Loucy (cell line): ENCODE measurements around the gene NMRK1.
A peak's percentile ranks its signal among the peaks of the same experiment; 100 is the strongest.

Experiments used
- H2AFZ ChIP-seq: fragments of 200-600 bp; sonication (generic); 2 replicates; pipeline ENCODE4 v1.6.0; 2016; ENCODE audit warnings: antibody characterized with exemption, mild to moderate bottlenecking, low read length, moderate library complexity
- H3F3A ChIP-seq: fragments of 200-600 bp; 2 replicates; pipeline ENCODE4 v1.6.0; 2016; ENCODE audit warnings: antibody characterized with exemption, low read depth, mild to moderate bottlenecking
- H3K27me3 ChIP-seq: fragments of 200-600 bp; sonication (generic); 2 replicates; pipeline ENCODE4 v1.6.1; 2014; ENCODE audit warnings: low read length, mild to moderate bottlenecking; ENCODE audit not compliant: insufficient read depth, poor library complexity, severe bottlenecking
- H3K36me3 ChIP-seq: fragments of 200-600 bp; sonication (generic); 2 replicates; pipeline ENCODE4 v1.6.1; 2016; ENCODE audit warnings: low read length; ENCODE audit not compliant: insufficient read depth
- H3K4me1 ChIP-seq: fragments of 200-600 bp; sonication (generic); 2 replicates; pipeline ENCODE4 v1.5.1; 2014; ENCODE audit warnings: low read length, mild to moderate bottlenecking; ENCODE audit not compliant: insufficient read depth, poor library complexity, severe bottlenecking
- H3K4me2 ChIP-seq: fragments of 200-600 bp; sonication (generic); 2 replicates; pipeline ENCODE4 v1.6.0; 2014; ENCODE audit warnings: antibody characterized with exemption, low read length, low read depth, mild to moderate bottlenecking; ENCODE audit not compliant: poor library complexity, severe bottlenecking
- H3K4me3 ChIP-seq: fragments of 200-600 bp; sonication (generic); 2 replicates; pipeline ENCODE4 v1.5.1; 2014; ENCODE audit warnings: low read length, mild to moderate bottlenecking, mixed read lengths; ENCODE audit not compliant: poor library complexity, severe bottlenecking
- H3K79me2 ChIP-seq: fragments of 200-600 bp; sonication (generic); 2 replicates; pipeline ENCODE4 v1.6.1; 2014; ENCODE audit warnings: low read length; ENCODE audit not compliant: insufficient read depth
- H3K9ac ChIP-seq: fragments of 200-600 bp; sonication (generic); 2 replicates; pipeline ENCODE4 v1.6.0; 2014; ENCODE audit warnings: mild to moderate bottlenecking, low read depth, low read length, moderate library complexity; ENCODE audit not compliant: poor library complexity, severe bottlenecking
- H3K9me2 ChIP-seq: fragments of 200-600 bp; sonication (generic); replicated peaks from 2 replicates; pipeline ENCODE4 v1.6.1; 2016; ENCODE audit warnings: low read depth, low read length, mixed read lengths
- H3K9me3 ChIP-seq: fragments of 200-600 bp; sonication (generic); 2 replicates; pipeline ENCODE4 v1.6.1; 2014; ENCODE audit warnings: mild to moderate bottlenecking, antibody characterized with exemption, low read length, low read depth; ENCODE audit not compliant: insufficient read depth
- H4K20me1 ChIP-seq: fragments of 200-600 bp; sonication (generic); 2 replicates; pipeline ENCODE4 v1.6.0; 2014; ENCODE audit warnings: antibody characterized with exemption, low read length, mild to moderate bottlenecking; ENCODE audit not compliant: insufficient read depth, poor library complexity, severe bottlenecking
- EZH2phosphoT487 ChIP-seq: fragments of 200-600 bp; IDR thresholded peaks from 2 replicates; pipeline ENCODE4 v1.6.1; 2018; ENCODE audit warnings: antibody characterized with exemption, mild to moderate bottlenecking, moderate library complexity, borderline replicate concordance
- TF ChIP-seq, protein P1 (sequence below): fragments of 200-600 bp; sonication (generic); conservative IDR thresholded peaks from 2 replicates; pipeline ENCODE4 v1.5.1; 2014; ENCODE audit warnings: mild to moderate bottlenecking, antibody characterized with exemption, low read length

The NMRK1 gene

DNA sequence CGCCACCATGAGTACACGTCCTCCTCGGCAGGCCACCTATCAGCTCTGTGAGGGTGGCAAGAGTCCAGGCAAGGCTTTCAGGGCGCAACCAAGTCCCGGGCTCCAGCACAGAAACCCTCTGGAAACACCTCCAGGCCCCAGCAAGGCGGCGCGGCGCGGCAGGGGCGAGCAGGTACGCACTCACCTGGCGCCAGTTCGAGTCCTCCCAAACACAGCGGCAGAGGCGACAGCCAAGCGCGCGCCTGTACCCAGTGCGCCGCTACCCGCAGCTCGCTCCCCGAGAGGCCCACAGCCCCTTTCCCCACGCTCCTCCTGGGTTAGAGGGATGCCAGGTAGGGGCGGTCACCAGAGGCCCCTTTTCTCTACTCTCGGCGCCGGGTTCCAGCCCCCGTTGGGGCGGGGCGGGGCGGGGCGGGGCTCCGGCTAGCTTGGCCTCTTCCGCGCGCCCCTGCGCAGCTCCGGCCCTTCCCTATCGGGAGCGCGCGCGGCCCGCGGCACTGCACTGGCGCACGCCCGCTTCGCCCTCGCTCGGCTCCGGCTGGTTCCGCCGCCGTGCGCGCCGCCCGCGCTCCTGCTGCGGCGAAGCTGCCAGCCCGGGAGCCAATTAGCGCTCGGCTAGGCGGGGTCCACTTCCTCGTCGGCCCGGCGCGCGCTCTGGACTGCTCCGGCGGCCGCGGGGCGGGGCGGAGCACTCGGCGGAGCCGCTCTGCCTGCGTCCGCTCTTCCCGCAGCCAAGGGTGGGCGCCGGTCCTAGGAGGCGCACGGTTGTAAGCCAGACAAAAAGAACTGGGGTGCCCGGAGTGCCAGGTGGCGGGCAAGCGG, at the start of gene NMRK1, which contains the start of gene OSTF1:
NMRK1 (minus strand) TSS at position 332 of the 822 bp plus-strand sequence. CDS start 5,040 bp downstream, outside the sequence.
OSTF1 (plus strand) TSS at position 691 of the 822 bp plus-strand sequence. CDS start 179 bp downstream, outside the sequence.
- H3K4me2 ChIP-seq = peak within 1 kb of the TSS; percentile 86
- no peaks in the 10 kb centered on the region for H3F3A ChIP-seq
- H3K27me3 ChIP-seq = no peaks in the 10 kb centered on the region
- H2AFZ ChIP-seq = peak within 1 kb of the TSS; percentile 89
- H3K4me3 ChIP-seq = peak within 1 kb of the TSS; percentile 89
- H3K36me3 ChIP-seq = no peaks in the 10 kb centered on the region
- no peak for TF ChIP-seq EZH2phosphoT487
- TF ChIP-seq, protein P1, sequence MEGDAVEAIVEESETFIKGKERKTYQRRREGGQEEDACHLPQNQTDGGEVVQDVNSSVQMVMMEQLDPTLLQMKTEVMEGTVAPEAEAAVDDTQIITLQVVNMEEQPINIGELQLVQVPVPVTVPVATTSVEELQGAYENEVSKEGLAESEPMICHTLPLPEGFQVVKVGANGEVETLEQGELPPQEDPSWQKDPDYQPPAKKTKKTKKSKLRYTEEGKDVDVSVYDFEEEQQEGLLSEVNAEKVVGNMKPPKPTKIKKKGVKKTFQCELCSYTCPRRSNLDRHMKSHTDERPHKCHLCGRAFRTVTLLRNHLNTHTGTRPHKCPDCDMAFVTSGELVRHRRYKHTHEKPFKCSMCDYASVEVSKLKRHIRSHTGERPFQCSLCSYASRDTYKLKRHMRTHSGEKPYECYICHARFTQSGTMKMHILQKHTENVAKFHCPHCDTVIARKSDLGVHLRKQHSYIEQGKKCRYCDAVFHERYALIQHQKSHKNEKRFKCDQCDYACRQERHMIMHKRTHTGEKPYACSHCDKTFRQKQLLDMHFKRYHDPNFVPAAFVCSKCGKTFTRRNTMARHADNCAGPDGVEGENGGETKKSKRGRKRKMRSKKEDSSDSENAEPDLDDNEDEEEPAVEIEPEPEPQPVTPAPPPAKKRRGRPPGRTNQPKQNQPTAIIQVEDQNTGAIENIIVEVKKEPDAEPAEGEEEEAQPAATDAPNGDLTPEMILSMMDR = no peak
- no peaks in the 10 kb centered on the region for H3K9me2 ChIP-seq
- H3K4me1 ChIP-seq = peaks cover 42% of the 10 kb centered on the region
- H4K20me1 ChIP-seq = peaks cover 10% of the 10 kb centered on the region
- H3K9ac ChIP-seq = peak within 1 kb of the TSS; percentile 78
- H3K9me3 ChIP-seq = no peaks in the 10 kb centered on the region
- H3K79me2 ChIP-seq = peaks cover 31% of the 10 kb centered on the region

DNA sequence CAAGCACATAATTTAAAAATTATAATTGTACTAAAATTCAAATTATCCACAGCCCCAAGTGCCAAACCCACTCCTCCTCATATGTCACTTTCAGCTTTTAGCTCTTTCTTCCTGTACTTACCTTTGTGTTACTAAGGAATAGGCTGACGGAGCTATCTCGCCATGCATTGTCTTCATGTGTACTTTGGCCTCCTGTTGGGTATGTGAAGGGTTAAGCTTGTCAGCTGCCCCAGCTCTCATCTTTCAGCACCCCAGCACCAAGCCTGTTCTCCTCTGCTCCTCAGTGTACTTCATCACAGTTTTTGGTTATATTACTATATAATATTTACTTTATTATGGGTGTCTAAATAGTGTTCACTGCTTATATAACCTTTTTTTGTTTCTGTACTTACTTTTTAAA, 46.5 kb upstream of the NMRK1 start:
- H2AFZ ChIP-seq = no peak overlapping the region
- no peaks in the 10 kb centered on the region for H3K79me2 ChIP-seq
- no peak overlapping the region for H3K4me2 ChIP-seq
- H3K27me3 ChIP-seq = no peaks in the 10 kb centered on the region
- H4K20me1 ChIP-seq = no peaks in the 10 kb centered on the region
- no peak overlapping the region for H3K4me3 ChIP-seq
- no peaks in the 10 kb centered on the region for H3K9me2 ChIP-seq
- no peaks in the 10 kb centered on the region for H3F3A ChIP-seq
- TF ChIP-seq, protein P1 = no peak
- TF ChIP-seq EZH2phosphoT487 = no peak
- H3K9ac ChIP-seq = no peak overlapping the region
- peaks cover 13% of the 10 kb centered on the region for H3K4me1 ChIP-seq
- no peaks in the 10 kb centered on the region for H3K9me3 ChIP-seq
- peaks cover 65% of the 10 kb centered on the region; the same call in 1 of the 2 replicates for H3K36me3 ChIP-seq

DNA sequence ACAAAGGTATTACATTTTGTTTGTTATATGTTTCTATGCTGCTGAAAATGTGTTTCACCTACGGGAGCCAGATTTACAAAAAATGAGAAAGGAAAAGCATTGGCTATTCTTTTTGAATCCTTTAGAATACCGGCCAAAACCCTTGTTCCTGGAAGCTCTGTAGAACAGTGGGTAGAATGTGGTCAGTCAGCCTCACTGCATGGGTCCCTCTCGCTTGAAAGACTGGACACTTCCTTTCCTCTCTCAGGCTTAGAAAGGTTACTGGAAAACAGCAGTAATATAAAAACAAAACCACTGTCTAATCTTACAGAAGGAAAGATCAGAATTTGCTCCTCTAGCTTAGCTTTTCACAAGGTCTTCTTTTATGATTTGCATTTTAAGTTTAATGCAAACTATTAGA, 45.4 kb upstream of the NMRK1 start:
- Histone ChIP-seq H3K9me2 (no peaks in the 10 kb centered on the region), H3K9ac (no peak overlapping the region), H3K4me3 (no peak overlapping the region), H3K4me2 (no peak overlapping the region), H3K27me3 (no peaks in the 10 kb centered on the region), H3F3A (no peaks in the 10 kb centered on the region), H3K79me2 (no peaks in the 10 kb centered on the region), H3K9me3 (no peaks in the 10 kb centered on the region), H3K4me1 (peaks cover 2% of the 10 kb centered on the region), H3K36me3 (peaks cover 70% of the 10 kb centered on the region; the same call in 1 of the 2 replicates), H2AFZ (no peak overlapping the region), H4K20me1 (no peaks in the 10 kb centered on the region)
- TF ChIP-seq, protein P1 = no peak
- TF ChIP-seq EZH2phosphoT487 = no peak
